ENCODE measurements around the gene MRPS31.

GRCh38 chr13:40765602-40766001, 5.4 kb downstream of the MRPS31 start:
- no peak for TF ChIP-seq CTCF (IDR thresholded peaks at IDR 0.05)
- no peak for TF ChIP-seq POLR2AphosphoS5 (IDR thresholded peaks at IDR 0.05)
- TF ChIP-seq POLR2A (IDR thresholded peaks at IDR 0.05): no peak

All from prostate gland (tissue), 2 donors.